Endothelial cell (in vitro differentiated cells): Measurements from ENCODE around the gene TNNI3K. TPM values are rescaled to one million over a fixed set of nuclear protein-coding genes. Genes with fewer than 3 reads are reported as not detected.
A peak's percentile ranks its signal among the peaks of the same experiment; 100 is the strongest.

Experiments used
- DNase-seq: peaks from one replicate; pipeline ENCODE4 v3.0.0; 2021; ENCODE audit warnings: low spot score
- H3K27ac Mint-ChIP-seq: one replicate; pipeline ENCODE4 v1.8.0; 2021; ENCODE audit warnings: mixed read lengths, inconsistent platforms; ENCODE audit not compliant: unreplicated experiment
- H3K27me3 Mint-ChIP-seq: one replicate; pipeline ENCODE4 v1.8.0; 2021; ENCODE audit warnings: mild to moderate bottlenecking, moderate library complexity, mixed read lengths, inconsistent platforms; ENCODE audit not compliant: unreplicated experiment
- H3K36me3 Mint-ChIP-seq: one replicate; pipeline ENCODE4 v1.8.0; 2021; ENCODE audit warnings: mild to moderate bottlenecking, low read depth, mixed read lengths, inconsistent platforms; ENCODE audit not compliant: unreplicated experiment
- H3K4me1 Mint-ChIP-seq: one replicate; pipeline ENCODE4 v1.8.0; 2021; ENCODE audit warnings: mild to moderate bottlenecking, mixed read lengths, inconsistent platforms; ENCODE audit not compliant: unreplicated experiment
- H3K4me3 Mint-ChIP-seq: one replicate; pipeline ENCODE4 v1.8.0; 2021; ENCODE audit warnings: mild to moderate bottlenecking, mixed read lengths, inconsistent platforms; ENCODE audit not compliant: unreplicated experiment
- H3K9me3 Mint-ChIP-seq: one replicate; pipeline ENCODE4 v1.8.0; 2021; ENCODE audit warnings: mixed read lengths, inconsistent platforms; ENCODE audit not compliant: unreplicated experiment
- total RNA-seq: library from RNA; stranded (reverse); fragmentation: NEBNext Ultra II Directional; extraction: Animal tissue kit (Norgen Biotek cat#: 25700); gene quantifications from one replicate; pipeline ENCODE4 v1.2.1, GENCODE V29; 2021; ENCODE audit not compliant: unreplicated experiment
- TF ChIP-seq, protein P1 (sequence below): fragments of 200-600 bp; sonication (generic); IDR thresholded peaks from one replicate; pipeline ENCODE4 v1.5.0; 2021; ENCODE audit warnings: antibody characterized with exemption; ENCODE audit not compliant: unreplicated experiment

TNNI3K gene
- total RNA-seq, 1 donor from 2014 or later, result not detected

DNA sequence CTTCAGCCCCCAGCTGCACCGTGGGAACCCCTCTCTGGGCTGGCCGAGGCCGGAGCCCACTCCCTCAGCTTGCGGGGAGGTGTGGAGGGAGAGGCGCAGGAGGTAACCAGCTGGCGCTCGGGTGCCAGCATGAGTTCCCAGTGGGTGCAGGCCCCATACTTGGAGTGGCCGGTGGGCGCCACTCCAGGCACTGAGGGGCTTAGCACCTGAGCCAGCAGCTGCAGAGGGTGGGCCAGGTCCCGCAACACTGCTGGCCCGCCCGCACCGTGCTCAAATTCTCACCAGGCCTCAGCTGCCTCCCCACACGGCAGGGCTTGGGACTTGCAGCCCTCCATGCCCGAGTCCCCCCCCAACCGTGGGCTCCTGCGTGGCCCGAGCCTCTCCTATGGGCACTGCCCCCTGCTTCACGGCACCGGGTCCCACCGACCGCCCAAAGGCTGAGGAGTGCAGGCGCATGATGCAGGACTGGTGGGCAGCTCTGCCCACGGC lies 230.1 kb downstream of the TNNI3K start:
- no peaks in the 10 kb centered on the region for H3K36me3 Mint-ChIP-seq
- no peak overlapping the region for H3K4me3 Mint-ChIP-seq
- DNase-seq, result no peak
- no peaks in the 10 kb centered on the region for H3K9me3 Mint-ChIP-seq
- TF ChIP-seq, protein P1, sequence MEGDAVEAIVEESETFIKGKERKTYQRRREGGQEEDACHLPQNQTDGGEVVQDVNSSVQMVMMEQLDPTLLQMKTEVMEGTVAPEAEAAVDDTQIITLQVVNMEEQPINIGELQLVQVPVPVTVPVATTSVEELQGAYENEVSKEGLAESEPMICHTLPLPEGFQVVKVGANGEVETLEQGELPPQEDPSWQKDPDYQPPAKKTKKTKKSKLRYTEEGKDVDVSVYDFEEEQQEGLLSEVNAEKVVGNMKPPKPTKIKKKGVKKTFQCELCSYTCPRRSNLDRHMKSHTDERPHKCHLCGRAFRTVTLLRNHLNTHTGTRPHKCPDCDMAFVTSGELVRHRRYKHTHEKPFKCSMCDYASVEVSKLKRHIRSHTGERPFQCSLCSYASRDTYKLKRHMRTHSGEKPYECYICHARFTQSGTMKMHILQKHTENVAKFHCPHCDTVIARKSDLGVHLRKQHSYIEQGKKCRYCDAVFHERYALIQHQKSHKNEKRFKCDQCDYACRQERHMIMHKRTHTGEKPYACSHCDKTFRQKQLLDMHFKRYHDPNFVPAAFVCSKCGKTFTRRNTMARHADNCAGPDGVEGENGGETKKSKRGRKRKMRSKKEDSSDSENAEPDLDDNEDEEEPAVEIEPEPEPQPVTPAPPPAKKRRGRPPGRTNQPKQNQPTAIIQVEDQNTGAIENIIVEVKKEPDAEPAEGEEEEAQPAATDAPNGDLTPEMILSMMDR, result no peak
- no peak overlapping the region for H3K27ac Mint-ChIP-seq
- H3K4me1 Mint-ChIP-seq, result peaks cover 7% of the 10 kb centered on the region
- H3K27me3 Mint-ChIP-seq, result no peaks in the 10 kb centered on the region

DNA sequence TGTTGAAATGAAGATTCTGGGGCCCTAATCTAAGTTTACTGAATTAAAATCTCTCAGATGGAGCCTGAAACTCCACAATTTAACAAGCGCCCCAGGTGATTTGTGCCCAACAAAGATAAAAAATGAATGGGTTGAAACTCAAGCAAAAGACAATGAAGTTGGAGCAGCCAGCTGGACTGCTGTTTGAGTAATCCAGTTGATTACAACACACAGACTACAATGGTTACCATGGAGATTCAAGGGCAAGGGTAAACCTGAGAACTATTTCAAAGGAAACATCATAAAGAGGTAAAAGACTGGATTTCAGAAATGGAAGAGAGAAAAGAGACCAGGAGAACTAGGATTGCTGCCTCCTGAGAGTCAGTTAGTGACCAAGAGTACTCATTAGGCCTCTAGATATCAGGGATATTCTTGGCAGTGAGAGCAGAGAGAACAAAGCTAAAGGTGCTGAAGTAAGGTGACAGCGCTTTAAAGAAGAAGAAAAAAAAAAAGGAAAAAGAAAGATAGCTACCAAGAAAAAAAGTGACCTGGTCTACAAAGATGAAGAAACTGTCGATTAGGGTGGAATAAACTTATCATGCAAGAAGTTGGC lies 232.7 kb downstream of the TNNI3K start:
- peak; percentile 15 for DNase-seq
- Mint-ChIP-seq H3K27ac (peak overlapping the region; percentile 99), H3K4me1 (peaks cover 10% of the 10 kb centered on the region), H3K27me3 (no peaks in the 10 kb centered on the region), H3K36me3 (no peaks in the 10 kb centered on the region), H3K4me3 (no peak overlapping the region), H3K9me3 (no peaks in the 10 kb centered on the region)
- TF ChIP-seq, protein P1, result no peak

- Mint-ChIP-seq H3K4me3 (no peak overlapping the region), H3K36me3 (no peaks in the 10 kb centered on the region)
Observed at GRCh38 chr1:74468982-74469603, 233.9 kb downstream of the TNNI3K start.

DNA sequence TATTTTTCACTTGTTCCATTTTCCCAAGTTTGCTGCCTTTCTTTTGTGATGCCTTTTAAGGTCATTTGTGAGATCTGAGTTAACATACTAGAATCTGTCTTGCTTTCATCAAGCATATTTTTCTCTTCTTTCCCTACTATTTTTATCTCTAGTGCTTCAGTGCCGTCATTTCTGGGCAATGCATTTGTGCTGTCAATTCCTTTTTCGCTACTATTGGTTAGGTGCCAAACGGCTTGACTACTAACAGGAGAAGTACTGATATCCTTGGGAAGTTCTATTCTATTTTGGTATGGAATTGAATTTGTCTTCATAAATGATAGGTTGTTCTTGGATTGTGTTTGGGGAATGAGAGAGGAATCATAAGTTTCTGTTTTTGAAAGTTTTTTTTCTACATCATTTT lies 235.1 kb downstream of the TNNI3K start:
- no peaks in the 10 kb centered on the region for H3K27me3 Mint-ChIP-seq
- no peak for DNase-seq
- no peaks in the 10 kb centered on the region for H3K36me3 Mint-ChIP-seq
- TF ChIP-seq, protein P1, result no peak
- no peak overlapping the region for H3K4me3 Mint-ChIP-seq
- peaks cover 10% of the 10 kb centered on the region for H3K4me1 Mint-ChIP-seq
- H3K27ac Mint-ChIP-seq, result peak overlapping the region; percentile 58
- H3K9me3 Mint-ChIP-seq, result no peaks in the 10 kb centered on the region

More at GRCh38 chr1:74468982-74469603, 233.9 kb downstream of the TNNI3K start:
- peaks cover 10% of the 10 kb centered on the region for H3K4me1 Mint-ChIP-seq
- H3K9me3 Mint-ChIP-seq, result no peaks in the 10 kb centered on the region
- H3K27ac Mint-ChIP-seq, result no peak overlapping the region
- TF ChIP-seq, protein P1, result peak; percentile 84
- no peak for DNase-seq
- no peaks in the 10 kb centered on the region for H3K27me3 Mint-ChIP-seq

DNA sequence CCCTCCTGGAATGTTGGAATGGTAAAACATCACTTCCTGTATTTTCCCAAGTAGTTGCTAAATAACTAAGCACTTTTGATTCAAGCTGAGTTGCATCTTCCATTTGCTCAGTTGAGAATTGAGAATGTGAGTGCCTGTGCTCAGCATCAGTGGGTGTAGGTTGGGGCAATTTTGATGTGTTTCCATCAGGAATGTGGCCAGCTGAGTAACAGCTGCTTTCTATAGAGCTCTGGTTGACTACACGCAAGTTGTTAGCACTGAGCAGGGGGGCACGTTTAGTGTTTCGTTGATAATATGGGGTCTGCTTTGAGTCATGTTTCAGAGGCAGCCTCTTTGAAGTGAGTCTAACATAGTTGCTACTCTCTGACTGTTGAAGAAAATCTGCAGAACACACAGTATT lies 235.7 kb downstream of the TNNI3K start:
- Mint-ChIP-seq H3K4me3 (no peak overlapping the region), H3K9me3 (no peaks in the 10 kb centered on the region), H3K27ac (no peak overlapping the region), H3K27me3 (no peaks in the 10 kb centered on the region), H3K36me3 (no peaks in the 10 kb centered on the region), H3K4me1 (peaks cover 10% of the 10 kb centered on the region)
- DNase-seq, result no peak
- TF ChIP-seq, protein P1, result no peak
